Liver (tissue), 9 donors: ENCODE data around the gene CYTH2. TPM values are rescaled to one million over a fixed set of nuclear protein-coding genes. Genes with fewer than 3 reads are reported as not detected.

Source experiments
- DNase-seq: peaks from one replicate; pipeline ENCODE4 v3.0.0-alpha.2; 2017; ENCODE audit warnings: low spot score
- H3K27ac ChIP-seq, 2 donors: one replicate each; pipeline ENCODE4 v1.7.0; 2013; ENCODE audit warnings: inconsistent platforms in 2 of 2, low read length in 2 of 2, control low read depth in 1 of 2, low read depth in 1 of 2, mild to moderate bottlenecking in 1 of 2
- H3K27me3 ChIP-seq, 4 donors: one replicate each; pipeline versions ENCODE4 v1.6.1 to v1.7.0; 2013; ENCODE audit warnings: low read length in 3 of 4, inconsistent platforms in 1 of 4, mild to moderate bottlenecking in 1 of 4, moderate library complexity in 1 of 4; ENCODE audit not compliant: control insufficient read depth in 4 of 4, insufficient read depth in 4 of 4
- H3K36me3 ChIP-seq, 4 donors: one replicate each; pipeline versions ENCODE4 v1.6.1 to v1.7.0; 2013; ENCODE audit warnings: low read length in 3 of 4, mild to moderate bottlenecking in 3 of 4, low read depth in 1 of 4, moderate library complexity in 1 of 4; ENCODE audit not compliant: control insufficient read depth in 4 of 4, insufficient read depth in 3 of 4
- H3K4me1 ChIP-seq, 4 donors: one replicate each; pipeline versions ENCODE4 v1.6.1 to v1.7.0; 2013; ENCODE audit warnings: low read length in 3 of 4, mild to moderate bottlenecking in 3 of 4, moderate library complexity in 1 of 4; ENCODE audit not compliant: control insufficient read depth in 4 of 4, insufficient read depth in 4 of 4
- H3K4me3 ChIP-seq, 3 donors: one replicate each; pipeline versions ENCODE4 v1.6.1 to v1.7.0; 2013; ENCODE audit warnings: low read length in 3 of 3, control low read depth in 1 of 3, low read depth in 1 of 3, mild to moderate bottlenecking in 1 of 3
- H3K9ac ChIP-seq, 2 donors: one replicate each; pipeline ENCODE4 v1.7.0; 2013; ENCODE audit warnings: low read length in 2 of 2, mild to moderate bottlenecking in 2 of 2, moderate library complexity in 2 of 2, control low read depth in 1 of 2, low read depth in 1 of 2
- H3K9me3 ChIP-seq, 4 donors: one replicate each; pipeline versions ENCODE4 v1.6.1 to v1.7.0; 2013; ENCODE audit warnings: low read length in 3 of 4; ENCODE audit not compliant: control insufficient read depth in 4 of 4
- EGR1 ChIP-seq, 2 donors: IDR thresholded peaks; 2 replicates each; pipeline ENCODE4 v1.6.1; 2016 to 2018; ENCODE audit warnings: antibody characterized with exemption in 2 of 2, low read depth in 2 of 2
- FOXA1 ChIP-seq: IDR thresholded peaks from 2 replicates; pipeline ENCODE4 v1.6.1; 2016; ENCODE audit warnings: antibody characterized with exemption
- FOXA2 ChIP-seq: IDR thresholded peaks from 2 replicates; pipeline ENCODE4 v1.6.1; 2016; ENCODE audit warnings: antibody characterized with exemption
- GABPA ChIP-seq, 2 donors: IDR thresholded peaks in 1 of 2; conservative IDR thresholded peaks in 1 of 2; 2 replicates each; pipeline ENCODE4 v1.6.1; 2016; ENCODE audit warnings: antibody characterized with exemption in 2 of 2, mild to moderate bottlenecking in 1 of 2, moderate library complexity in 1 of 2
- HNF4A ChIP-seq, 2 donors: conservative IDR thresholded peaks; 2 replicates each; pipeline ENCODE4 v1.6.1; 2016; ENCODE audit warnings: antibody characterized with exemption in 2 of 2, mild to moderate bottlenecking in 2 of 2
- JUND ChIP-seq, 2 donors: IDR thresholded peaks; 2 replicates each; pipeline ENCODE4 v1.6.1; 2016; ENCODE audit warnings: antibody characterized with exemption in 2 of 2
- MAX ChIP-seq: IDR thresholded peaks from 2 replicates; pipeline ENCODE4 v1.6.1; 2016; ENCODE audit warnings: antibody characterized with exemption
- NR2F2 ChIP-seq: IDR thresholded peaks from 2 replicates; pipeline ENCODE4 v1.6.1; 2016; ENCODE audit warnings: antibody characterized with exemption
- RAD21 ChIP-seq, 2 donors: IDR thresholded peaks; 2 replicates each; pipeline ENCODE4 v1.6.1; 2016; ENCODE audit warnings: antibody characterized with exemption in 2 of 2, mild to moderate bottlenecking in 2 of 2
- RXRA ChIP-seq, 2 donors: IDR thresholded peaks; 2 replicates each; pipeline ENCODE4 v1.6.1; 2017 to 2018; ENCODE audit warnings: antibody characterized with exemption in 2 of 2, mild to moderate bottlenecking in 1 of 2
- YY1 ChIP-seq: IDR thresholded peaks from 2 replicates; pipeline ENCODE4 v1.6.1; 2016; ENCODE audit warnings: antibody characterized with exemption, mild to moderate bottlenecking
- ZBTB33 ChIP-seq: IDR thresholded peaks from 2 replicates; pipeline ENCODE4 v1.6.1; 2016; ENCODE audit warnings: antibody characterized with exemption
- WGBS: extraction: QIAGEN DNeasy Blood & Tissue Kit; methylation state at CpG from one replicate; pipeline ENCODE4 v1.1.7; 2013; 5-methylcytosine and 5-hydroxymethylcytosine counted together
- polyA plus RNA-seq, 2 donors: library from polyadenylated mRNA; stranded (reverse) in 1 of 2; unstranded in 1 of 2; fragments of 200-250 nt in 1 of 2; fragments of >200 nt in 1 of 2; fragmentation: Nextera tagmentation in 1 of 2; extraction: Ambion mirVana in 1 of 2; gene quantifications; one replicate each; pipeline versions ENCODE4 v1.2.1 to v1.2.3, GENCODE V29; 2013 to 2015
- total RNA-seq, 2 donors: library from RNA; depleted of rRNA; stranded (reverse); fragments of >200 nt; gene quantifications; one replicate each; pipeline ENCODE4 v1.2.3, GENCODE V29; 2014
- TF ChIP-seq, protein P1 (sequence below): IDR thresholded peaks from 2 replicates; pipeline ENCODE4 v1.6.1; 2016; ENCODE audit warnings: antibody characterized with exemption
- TF ChIP-seq, protein P2 (sequence below): fragments of 150-350 bp; IDR thresholded peaks from 2 replicates; pipeline ENCODE4 v1.5.1; 2017; ENCODE audit warnings: improper control_type of control experiment, low read depth, low read length; ENCODE audit not compliant: missing input control
- donor health status: healthy.
- donor health status: healthy.
- donor health status: healthy.
- donor health status: healthy.
- donor health status: healthy.

CYTH2 gene
- total and polyA plus RNA-seq, 4 donors, result 13.0 to 16.9 (median 13.2) TPM

DNA sequence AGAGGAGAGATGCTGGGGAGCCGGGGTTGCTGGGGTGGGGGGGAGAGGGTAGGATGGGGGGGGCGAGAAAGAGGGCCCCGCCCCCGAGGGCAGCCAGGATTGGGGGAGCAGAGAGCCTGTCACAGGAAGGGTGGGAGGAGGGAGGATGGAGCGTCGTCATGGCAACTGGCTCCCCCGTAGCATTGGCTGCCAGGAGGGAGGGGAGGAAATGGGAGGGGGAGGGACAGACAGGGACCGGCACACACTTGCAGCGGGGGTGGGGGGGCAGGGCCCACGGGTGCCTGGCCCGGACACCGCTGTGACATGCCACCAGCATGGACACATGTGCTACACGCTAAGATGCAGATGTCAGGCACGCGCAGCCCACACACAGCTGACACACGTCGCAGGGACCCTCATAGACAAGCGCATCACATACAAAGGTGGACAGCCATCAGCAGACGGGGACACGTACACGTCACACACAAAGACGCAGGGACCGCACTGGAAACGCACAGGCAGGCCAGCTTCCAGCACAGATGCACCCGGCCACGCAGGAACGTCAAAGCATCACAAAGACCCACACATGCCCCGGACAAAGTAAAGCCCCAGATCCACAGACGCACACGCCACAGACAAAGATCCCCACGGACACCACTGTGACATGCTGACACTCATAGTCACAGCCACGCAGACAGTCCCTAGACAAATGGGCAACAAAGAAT lies 42.8 kb downstream of the CYTH2 start, which contains the start of gene LMTK3 (continued):
- TF ChIP-seq, protein P1, sequence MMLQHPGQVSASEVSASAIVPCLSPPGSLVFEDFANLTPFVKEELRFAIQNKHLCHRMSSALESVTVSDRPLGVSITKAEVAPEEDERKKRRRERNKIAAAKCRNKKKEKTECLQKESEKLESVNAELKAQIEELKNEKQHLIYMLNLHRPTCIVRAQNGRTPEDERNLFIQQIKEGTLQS, result no peak
- no peak for TF ChIP-seq RAD21 (IDR thresholded peaks at IDR 0.05)
- no peak for TF ChIP-seq NR2F2
- TF ChIP-seq, protein P2, sequence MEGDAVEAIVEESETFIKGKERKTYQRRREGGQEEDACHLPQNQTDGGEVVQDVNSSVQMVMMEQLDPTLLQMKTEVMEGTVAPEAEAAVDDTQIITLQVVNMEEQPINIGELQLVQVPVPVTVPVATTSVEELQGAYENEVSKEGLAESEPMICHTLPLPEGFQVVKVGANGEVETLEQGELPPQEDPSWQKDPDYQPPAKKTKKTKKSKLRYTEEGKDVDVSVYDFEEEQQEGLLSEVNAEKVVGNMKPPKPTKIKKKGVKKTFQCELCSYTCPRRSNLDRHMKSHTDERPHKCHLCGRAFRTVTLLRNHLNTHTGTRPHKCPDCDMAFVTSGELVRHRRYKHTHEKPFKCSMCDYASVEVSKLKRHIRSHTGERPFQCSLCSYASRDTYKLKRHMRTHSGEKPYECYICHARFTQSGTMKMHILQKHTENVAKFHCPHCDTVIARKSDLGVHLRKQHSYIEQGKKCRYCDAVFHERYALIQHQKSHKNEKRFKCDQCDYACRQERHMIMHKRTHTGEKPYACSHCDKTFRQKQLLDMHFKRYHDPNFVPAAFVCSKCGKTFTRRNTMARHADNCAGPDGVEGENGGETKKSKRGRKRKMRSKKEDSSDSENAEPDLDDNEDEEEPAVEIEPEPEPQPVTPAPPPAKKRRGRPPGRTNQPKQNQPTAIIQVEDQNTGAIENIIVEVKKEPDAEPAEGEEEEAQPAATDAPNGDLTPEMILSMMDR, result no peak
- no peak for TF ChIP-seq GABPA (IDR thresholded peaks at IDR 0.05 in 1 of 2, conservative IDR thresholded peaks at IDR 0.05 in 1 of 2)

DNA sequence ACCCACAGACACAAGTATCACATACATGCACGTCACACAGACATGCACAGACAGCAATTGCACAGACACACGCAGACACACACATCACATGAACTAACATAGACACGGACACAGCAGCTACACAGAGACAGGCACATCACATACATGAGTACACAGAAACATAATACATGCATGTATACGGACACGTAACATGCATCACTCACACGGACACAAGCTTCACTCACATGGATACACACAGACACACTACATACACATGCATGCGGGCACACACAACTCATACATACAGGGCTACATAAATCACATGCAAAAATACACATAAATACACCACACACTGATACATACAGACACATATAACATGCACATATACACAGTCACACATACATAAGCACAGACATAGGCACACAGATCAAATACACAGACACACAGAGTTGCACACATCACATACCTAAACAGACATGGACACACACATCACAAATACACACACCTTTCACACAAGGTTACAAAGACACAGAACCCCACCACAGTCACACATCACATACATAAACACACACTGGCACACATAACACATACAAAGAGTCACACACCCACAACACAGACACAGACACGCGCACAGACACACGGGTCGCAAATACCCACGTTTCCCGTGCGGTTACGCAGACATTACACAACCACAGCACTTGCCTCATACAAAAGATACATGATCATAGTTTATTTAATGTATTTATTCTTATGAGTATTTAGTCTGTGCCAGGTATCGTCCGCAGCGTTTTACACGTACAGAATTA lies 43.5 kb downstream of the CYTH2 start:
- Histone ChIP-seq H3K9me3 (no peaks in the 10 kb centered on the region), H3K4me1 (peaks cover 0 to 9% (median 1%) of the 10 kb centered on the region in 4 donors), H3K36me3 (no peaks in the 10 kb centered on the region), H3K4me3 (no peak overlapping the region), H3K9ac (no peak overlapping the region), H3K27ac (no peak overlapping the region), H3K27me3 (peaks cover 0 to 8% (median 2%) of the 10 kb centered on the region in 4 donors)
- no peak for DNase-seq
- WGBS, result 41% methylated on average over 19 of the region's 19 CpGs
- TF ChIP-seq RXRA (IDR thresholded peaks at IDR 0.05), result no peak
- TF ChIP-seq, protein P2, result no peak
- no peak for TF ChIP-seq YY1
- no peak for TF ChIP-seq FOXA1
- no peak for TF ChIP-seq HNF4A (conservative IDR thresholded peaks at IDR 0.05)
- TF ChIP-seq JUND (IDR thresholded peaks at IDR 0.05), result no peak
- TF ChIP-seq MAX, result no peak
- TF ChIP-seq, protein P1, result no peak
- TF ChIP-seq GABPA (IDR thresholded peaks at IDR 0.05 in 1 of 2, conservative IDR thresholded peaks at IDR 0.05 in 1 of 2), result no peak
- no peak for TF ChIP-seq FOXA2
- no peak for TF ChIP-seq EGR1 (IDR thresholded peaks at IDR 0.05; ENCODE audit: low read depth in 2 of 2)
- no peak for TF ChIP-seq RAD21 (IDR thresholded peaks at IDR 0.05)
- no peak for TF ChIP-seq ZBTB33
